ENCODE data around the gene FAM228B. TPM values are rescaled to one million over a fixed set of nuclear protein-coding genes. Genes with fewer than 3 reads are reported as not detected.
A peak's percentile ranks its signal among the peaks of the same experiment; 100 is the strongest.

FAM228B gene
- total and polyA plus RNA-seq, 9 of the 15 experiments (the other 6 are each of a cell fraction or from before 2014, with no cell fraction given) = 1.1 to 3.7 (median 2.6) TPM

DNA sequence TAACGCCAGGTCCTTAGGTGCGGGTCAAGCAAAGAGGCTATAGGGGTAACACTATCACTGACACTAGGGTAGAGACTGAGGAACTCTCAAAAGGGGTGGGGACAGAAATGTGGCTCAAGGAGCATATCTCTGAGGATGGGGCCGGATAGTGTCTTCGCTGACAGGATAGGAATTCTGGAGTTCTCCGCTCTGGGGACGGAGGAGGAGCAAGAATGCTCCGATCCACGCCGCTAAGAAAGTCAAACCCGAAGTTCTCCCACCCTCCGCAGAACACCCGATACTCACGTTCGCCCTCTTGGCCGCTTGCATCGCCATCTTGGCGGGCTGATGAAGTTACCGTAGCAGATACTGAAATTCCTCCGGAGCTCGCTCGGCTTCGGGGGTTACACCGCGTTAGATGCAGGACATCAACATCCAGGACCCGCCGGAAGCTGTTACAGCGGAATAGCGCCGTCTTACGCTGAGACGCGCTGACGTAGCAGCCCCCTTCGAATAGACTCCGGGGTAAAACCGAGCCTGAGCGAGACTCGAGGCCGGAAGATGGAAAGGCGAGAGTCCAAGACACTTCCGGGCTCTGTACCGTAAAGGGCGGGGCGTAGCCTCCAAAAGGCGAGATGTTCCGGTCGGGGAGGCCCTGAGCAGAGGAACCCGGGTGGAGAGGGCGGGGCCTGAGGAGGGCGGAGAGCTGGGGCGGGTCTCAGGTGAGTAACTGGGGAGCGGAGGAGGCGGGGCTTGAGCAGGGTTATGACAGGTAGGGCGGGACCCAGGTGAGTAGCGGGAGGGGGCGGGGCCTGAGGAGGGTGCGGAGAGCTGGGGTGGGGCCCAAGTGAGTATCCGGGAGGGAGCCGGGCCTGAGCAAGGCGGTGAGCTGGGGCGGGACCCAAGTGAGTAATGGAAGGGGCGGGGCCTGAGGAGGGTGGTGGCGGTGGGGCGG, 47.1 kb upstream of the FAM228B start, which contains the start of gene SF3B6 (continued):
- TF ChIP-seq DDX20 (tag; IDR thresholded peaks at IDR 0.05; ENCODE audit: low read depth) = no peak
- no peak for TF ChIP-seq HDAC3 (IDR thresholded peaks at IDR 0.05; ENCODE audit: borderline replicate concordance, partially characterized antibody)
- peak; percentile 65 for TF ChIP-seq EGR1 (conservative IDR thresholded peaks at IDR 0.05)
- peak; percentile 68 for TF ChIP-seq ASH1L (IDR thresholded peaks at IDR 0.05; ENCODE audit: borderline replicate concordance, low read depth, partially characterized antibody)
- peak; percentile 73; the same call in 1 of the 2 replicates for TF ChIP-seq TRIM28 (IDR thresholded peaks at IDR 0.05)
- TF ChIP-seq, protein P1, sequence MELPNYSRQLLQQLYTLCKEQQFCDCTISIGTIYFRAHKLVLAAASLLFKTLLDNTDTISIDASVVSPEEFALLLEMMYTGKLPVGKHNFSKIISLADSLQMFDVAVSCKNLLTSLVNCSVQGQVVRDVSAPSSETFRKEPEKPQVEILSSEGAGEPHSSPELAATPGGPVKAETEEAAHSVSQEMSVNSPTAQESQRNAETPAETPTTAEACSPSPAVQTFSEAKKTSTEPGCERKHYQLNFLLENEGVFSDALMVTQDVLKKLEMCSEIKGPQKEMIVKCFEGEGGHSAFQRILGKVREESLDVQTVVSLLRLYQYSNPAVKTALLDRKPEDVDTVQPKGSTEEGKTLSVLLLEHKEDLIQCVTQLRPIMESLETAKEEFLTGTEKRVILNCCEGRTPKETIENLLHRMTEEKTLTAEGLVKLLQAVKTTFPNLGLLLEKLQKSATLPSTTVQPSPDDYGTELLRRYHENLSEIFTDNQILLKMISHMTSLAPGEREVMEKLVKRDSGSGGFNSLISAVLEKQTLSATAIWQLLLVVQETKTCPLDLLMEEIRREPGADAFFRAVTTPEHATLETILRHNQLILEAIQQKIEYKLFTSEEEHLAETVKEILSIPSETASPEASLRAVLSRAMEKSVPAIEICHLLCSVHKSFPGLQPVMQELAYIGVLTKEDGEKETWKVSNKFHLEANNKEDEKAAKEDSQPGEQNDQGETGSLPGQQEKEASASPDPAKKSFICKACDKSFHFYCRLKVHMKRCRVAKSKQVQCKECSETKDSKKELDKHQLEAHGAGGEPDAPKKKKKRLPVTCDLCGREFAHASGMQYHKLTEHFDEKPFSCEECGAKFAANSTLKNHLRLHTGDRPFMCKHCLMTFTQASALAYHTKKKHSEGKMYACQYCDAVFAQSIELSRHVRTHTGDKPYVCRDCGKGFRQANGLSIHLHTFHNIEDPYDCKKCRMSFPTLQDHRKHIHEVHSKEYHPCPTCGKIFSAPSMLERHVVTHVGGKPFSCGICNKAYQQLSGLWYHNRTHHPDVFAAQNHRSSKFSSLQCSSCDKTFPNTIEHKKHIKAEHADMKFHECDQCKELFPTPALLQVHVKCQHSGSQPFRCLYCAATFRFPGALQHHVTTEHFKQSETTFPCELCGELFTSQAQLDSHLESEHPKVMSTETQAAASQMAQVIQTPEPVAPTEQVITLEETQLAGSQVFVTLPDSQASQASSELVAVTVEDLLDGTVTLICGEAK (IDR thresholded peaks at IDR 0.05) = peak; percentile 99
- TF ChIP-seq, protein P1 (CRISPR knock-in tag; IDR thresholded peaks at IDR 0.05) = no peak
- TF ChIP-seq, protein P2, sequence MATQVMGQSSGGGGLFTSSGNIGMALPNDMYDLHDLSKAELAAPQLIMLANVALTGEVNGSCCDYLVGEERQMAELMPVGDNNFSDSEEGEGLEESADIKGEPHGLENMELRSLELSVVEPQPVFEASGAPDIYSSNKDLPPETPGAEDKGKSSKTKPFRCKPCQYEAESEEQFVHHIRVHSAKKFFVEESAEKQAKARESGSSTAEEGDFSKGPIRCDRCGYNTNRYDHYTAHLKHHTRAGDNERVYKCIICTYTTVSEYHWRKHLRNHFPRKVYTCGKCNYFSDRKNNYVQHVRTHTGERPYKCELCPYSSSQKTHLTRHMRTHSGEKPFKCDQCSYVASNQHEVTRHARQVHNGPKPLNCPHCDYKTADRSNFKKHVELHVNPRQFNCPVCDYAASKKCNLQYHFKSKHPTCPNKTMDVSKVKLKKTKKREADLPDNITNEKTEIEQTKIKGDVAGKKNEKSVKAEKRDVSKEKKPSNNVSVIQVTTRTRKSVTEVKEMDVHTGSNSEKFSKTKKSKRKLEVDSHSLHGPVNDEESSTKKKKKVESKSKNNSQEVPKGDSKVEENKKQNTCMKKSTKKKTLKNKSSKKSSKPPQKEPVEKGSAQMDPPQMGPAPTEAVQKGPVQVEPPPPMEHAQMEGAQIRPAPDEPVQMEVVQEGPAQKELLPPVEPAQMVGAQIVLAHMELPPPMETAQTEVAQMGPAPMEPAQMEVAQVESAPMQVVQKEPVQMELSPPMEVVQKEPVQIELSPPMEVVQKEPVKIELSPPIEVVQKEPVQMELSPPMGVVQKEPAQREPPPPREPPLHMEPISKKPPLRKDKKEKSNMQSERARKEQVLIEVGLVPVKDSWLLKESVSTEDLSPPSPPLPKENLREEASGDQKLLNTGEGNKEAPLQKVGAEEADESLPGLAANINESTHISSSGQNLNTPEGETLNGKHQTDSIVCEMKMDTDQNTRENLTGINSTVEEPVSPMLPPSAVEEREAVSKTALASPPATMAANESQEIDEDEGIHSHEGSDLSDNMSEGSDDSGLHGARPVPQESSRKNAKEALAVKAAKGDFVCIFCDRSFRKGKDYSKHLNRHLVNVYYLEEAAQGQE (IDR thresholded peaks at IDR 0.05; ENCODE audit: borderline replicate concordance) = no peak
- TF ChIP-seq, protein P2 (CRISPR knock-in tag; IDR thresholded peaks at IDR 0.05; ENCODE audit: low read depth) = peak; percentile 69; the same call in 1 of the 2 replicates
- peak; percentile 23; the same call in 1 of the 2 replicates for TF ChIP-seq ZC3H8 (IDR thresholded peaks at IDR 0.05)
